A673 (cell line): Measurements from ENCODE around the gene TMEM150A.

Experiments used
- CTCF ChIP-seq: fragments of 300-800, 200-600 bp; sonication (generic); conservative IDR thresholded peaks from 2 replicates; pipeline ENCODE4 v1.5.1; 2017; ENCODE audit warnings: low read depth, mild to moderate bottlenecking, antibody characterized with exemption, low read length, moderate library complexity, mixed read lengths
- EZH2 ChIP-seq: fragments of 200-600 bp; sonication (generic); IDR thresholded peaks from 2 replicates; pipeline ENCODE4 v1.6.1; 2017; ENCODE audit warnings: borderline replicate concordance, low read depth, mild to moderate bottlenecking, mixed read lengths, antibody characterized with exemption, low read length; ENCODE audit not compliant: poor library complexity, severe bottlenecking

DNA sequence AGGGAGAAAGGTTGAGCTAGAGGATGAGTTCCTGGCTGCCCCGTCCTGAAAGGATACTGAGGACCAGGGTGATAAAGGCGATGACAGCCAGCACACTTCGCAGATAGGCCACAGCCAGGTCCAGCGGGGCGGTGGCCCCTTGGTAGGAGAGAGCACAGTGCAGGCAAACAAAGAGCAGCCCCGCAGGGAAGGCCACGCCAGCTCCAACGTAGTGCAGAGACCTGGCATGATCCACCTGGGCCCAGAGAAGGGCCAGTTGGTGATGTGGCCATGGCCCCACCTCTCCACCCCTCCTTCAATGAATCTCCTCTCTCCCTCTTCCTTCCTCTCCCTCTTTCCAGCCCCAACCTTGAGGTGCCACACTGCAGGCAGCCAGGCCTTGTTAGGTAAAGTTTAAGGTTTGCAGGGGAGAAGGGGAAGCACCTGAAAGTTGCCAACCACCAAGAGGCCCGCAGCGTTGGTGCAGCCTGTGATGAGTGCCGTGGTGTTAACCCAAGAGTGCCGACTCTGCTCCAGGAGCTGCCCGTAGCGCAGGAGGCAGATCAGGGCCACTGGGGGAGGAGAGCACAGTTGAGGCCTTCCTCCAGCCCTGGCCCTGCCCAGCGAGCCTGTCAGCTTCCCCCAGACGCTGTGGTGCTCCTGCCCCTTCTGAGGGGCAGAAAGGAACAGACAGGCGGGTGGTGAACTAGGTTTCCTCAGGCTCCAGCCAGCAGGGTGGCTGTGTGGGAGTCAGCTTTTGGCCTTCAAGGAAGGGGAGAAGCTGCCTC, 2.8 kb downstream of the TMEM150A start:
- TF ChIP-seq CTCF: no peak
- no peak for TF ChIP-seq EZH2
